ENCODE results near the gene HP. TPM values are rescaled to one million over a fixed set of nuclear protein-coding genes. Genes with fewer than 3 reads are reported as not detected.

HP gene
- total and polyA plus RNA-seq, 2 of the 4 experiments (the other 2 are of a cell fraction), result not detected

DNA sequence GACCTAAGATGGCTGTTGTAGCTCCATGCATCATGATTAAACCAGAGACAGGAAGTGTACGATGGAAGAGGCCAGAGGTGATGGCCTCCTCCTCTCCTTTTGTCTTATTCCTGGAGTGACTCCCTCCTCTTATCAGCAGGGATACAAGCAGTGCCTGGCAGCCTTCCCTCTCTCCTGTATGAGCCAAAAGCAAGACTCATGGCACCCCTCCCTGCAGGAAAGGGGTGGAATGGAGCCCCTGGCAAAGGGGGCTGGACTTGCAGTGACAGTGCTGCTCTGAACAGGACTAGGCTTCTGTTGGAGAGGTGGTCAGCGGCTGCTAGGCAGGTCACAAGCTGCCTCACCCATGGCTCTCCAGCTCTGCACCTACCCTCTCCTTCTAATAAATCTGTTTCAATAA, 30.7 kb downstream of the HP start:
- BruUV-seq (replicated peaks), result no TSS peak
- no peak for TF ChIP-seq MAZ (IDR thresholded peaks at IDR 0.05; ENCODE audit: borderline replicate concordance, low read depth, low read length)
- no peak for TF ChIP-seq MXI1 (IDR thresholded peaks at IDR 0.05; ENCODE audit: borderline replicate concordance, low read depth, low read length)
- TF ChIP-seq, protein P1, sequence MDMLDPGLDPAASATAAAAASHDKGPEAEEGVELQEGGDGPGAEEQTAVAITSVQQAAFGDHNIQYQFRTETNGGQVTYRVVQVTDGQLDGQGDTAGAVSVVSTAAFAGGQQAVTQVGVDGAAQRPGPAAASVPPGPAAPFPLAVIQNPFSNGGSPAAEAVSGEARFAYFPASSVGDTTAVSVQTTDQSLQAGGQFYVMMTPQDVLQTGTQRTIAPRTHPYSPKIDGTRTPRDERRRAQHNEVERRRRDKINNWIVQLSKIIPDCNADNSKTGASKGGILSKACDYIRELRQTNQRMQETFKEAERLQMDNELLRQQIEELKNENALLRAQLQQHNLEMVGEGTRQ (IDR thresholded peaks at IDR 0.05; ENCODE audit: low read depth, low read length), result no peak
- TF ChIP-seq CEBPB (IDR thresholded peaks at IDR 0.05; ENCODE audit: low read depth, low read length), result no peak
- TF ChIP-seq FOS (IDR thresholded peaks at IDR 0.05; ENCODE audit: low read depth, low read length), result no peak
- no peak for TF ChIP-seq BHLHE40 (IDR thresholded peaks at IDR 0.05; ENCODE audit: low read depth, low read length)
- TF ChIP-seq RAD21 (IDR thresholded peaks at IDR 0.05; ENCODE audit: low read length), result no peak
- TF ChIP-seq POLR2A (IDR thresholded peaks at IDR 0.05; ENCODE audit: low read depth, low read length), result no peak
- no peak for TF ChIP-seq CHD1 (IDR thresholded peaks at IDR 0.05; ENCODE audit: low read depth, low read length)
- no peak for TF ChIP-seq CTCF (conservative IDR thresholded peaks at IDR 0.05; ENCODE audit: low read depth, low read length)
- no peak for TF ChIP-seq MAFK (IDR thresholded peaks at IDR 0.05; ENCODE audit: low read depth, low read length)
- no peak for TF ChIP-seq NFE2L2 (IDR thresholded peaks at IDR 0.05; ENCODE audit: low read depth, low read length)
- no peak for TF ChIP-seq RCOR1 (IDR thresholded peaks at IDR 0.05; ENCODE audit: insufficient replicate concordance, low read length)
- no peak for TF ChIP-seq SMC3 (IDR thresholded peaks at IDR 0.05; ENCODE audit: low read depth, low read length)
- TF ChIP-seq, protein P2, sequence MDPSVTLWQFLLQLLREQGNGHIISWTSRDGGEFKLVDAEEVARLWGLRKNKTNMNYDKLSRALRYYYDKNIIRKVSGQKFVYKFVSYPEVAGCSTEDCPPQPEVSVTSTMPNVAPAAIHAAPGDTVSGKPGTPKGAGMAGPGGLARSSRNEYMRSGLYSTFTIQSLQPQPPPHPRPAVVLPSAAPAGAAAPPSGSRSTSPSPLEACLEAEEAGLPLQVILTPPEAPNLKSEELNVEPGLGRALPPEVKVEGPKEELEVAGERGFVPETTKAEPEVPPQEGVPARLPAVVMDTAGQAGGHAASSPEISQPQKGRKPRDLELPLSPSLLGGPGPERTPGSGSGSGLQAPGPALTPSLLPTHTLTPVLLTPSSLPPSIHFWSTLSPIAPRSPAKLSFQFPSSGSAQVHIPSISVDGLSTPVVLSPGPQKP (IDR thresholded peaks at IDR 0.05; ENCODE audit: borderline replicate concordance, low read depth, low read length), result no peak
- Histone ChIP-seq H3K4me3 (ENCODE audit: insufficient read depth, low read depth, low read length) (no peak overlapping the region), H3K27me3 (ENCODE audit: control insufficient read depth, insufficient read depth, low read length) (no peaks in the 10 kb centered on the region), H3K4me1 (ENCODE audit: control insufficient read depth, insufficient read depth, low read length) (no peaks in the 10 kb centered on the region), H3K4ac (ENCODE audit: low read depth, low read length) (no peak overlapping the region), H2BK120ac (ENCODE audit: low read depth, low read length) (no peak overlapping the region), H3K27ac (ENCODE audit: insufficient read depth, low read length) (no peak overlapping the region), H3K14ac (replicated peaks; ENCODE audit: low read depth, low read length) (no peak overlapping the region), H3K9me3 (ENCODE audit: control insufficient read depth, insufficient read depth, low read length) (peaks cover 6% of the 10 kb centered on the region; the same call in 1 of the 2 replicates), H3K9ac (ENCODE audit: low read depth, low read length) (no peak overlapping the region), H4K5ac (ENCODE audit: low read depth, low read length) (no peak overlapping the region), H3K9me1 (ENCODE audit: insufficient read depth, low read length) (no peaks in the 10 kb centered on the region), H2BK15ac (ENCODE audit: low read depth, low read length) (no peak overlapping the region), H4K20me1 (ENCODE audit: insufficient read depth, low read length) (no peaks in the 10 kb centered on the region), H2AK5ac (ENCODE audit: low read depth, low read length) (no peak overlapping the region), H3K56ac (ENCODE audit: extremely low read depth, insufficient read depth, low read length) (no peak overlapping the region), H4K91ac (ENCODE audit: insufficient read depth, low read depth, low read length) (no peak overlapping the region), H3K79me1 (ENCODE audit: low read depth in 1 of 2, low read length in 2 of 2) (peaks cover 0 to 3% of the 10 kb centered on the region in 2 experiments; a peak in 2 of 4 replicates), H3K36me3 (ENCODE audit: control insufficient read depth, insufficient read depth, low read length) (peaks cover 32% of the 10 kb centered on the region), H3K23ac (ENCODE audit: low read depth, low read length) (no peak overlapping the region), H4K8ac (ENCODE audit: low read depth in 2 of 2, low read length in 2 of 2) (no peak overlapping the region), H2BK20ac (ENCODE audit: low read depth, low read length) (no peak overlapping the region), H2AFZ (replicated peaks; ENCODE audit: low read length, poor library complexity) (no peak overlapping the region), H2BK5ac (ENCODE audit: low read depth, low read length, poor library complexity, severe bottlenecking) (no peak overlapping the region), H2AK9ac (replicated peaks; ENCODE audit: low read depth, low read length, poor library complexity) (no peak overlapping the region), H3K18ac (ENCODE audit: low read depth, low read length) (no peak overlapping the region), H3K4me2 (ENCODE audit: low read depth, low read length) (no peak overlapping the region)
- DNase-seq (no peak), ATAC-seq (ENCODE audit: low read depth) (no peak)
- intact Hi-C loops (cut with micrococcal nuclease), result no loop called here
- CTCF ChIA-PET, result no interaction called here
- dilution Hi-C loops (cut with HindIII; ENCODE audit: low sequenced_read_pairs, unreplicated experiment), result no loop called here
- POLR2A ChIA-PET (ENCODE audit: unreplicated experiment), result no interaction called here
- WGBS, 2 experiments (ENCODE audit: extremely low coverage in 2 of 2, insufficient read length in 1 of 2), result no CpG with 5 or more reads among the region's 2 CpGs
- in situ Hi-C loops (cut with MboI; ENCODE audit: low sequenced_read_pairs), result no loop called here

Data from IMR-90 (cell line).